GM12878 (cell line): ENCODE measurements around the gene VWA8.

ENCODE experiments used
- EP300 ChIP-seq, 2 experiments: fragments of 150-350 bp in 1 of 2; IDR thresholded peaks; 2 replicates each; pipeline ENCODE4 v1.6.1; 2011 to 2012; ENCODE audit warnings: low read depth in 2 of 2, low read length in 2 of 2, borderline replicate concordance in 1 of 2, improper control_type of control experiment in 1 of 2, inconsistent platforms in 1 of 2; ENCODE audit not compliant: control insufficient read depth in 1 of 2
- EZH2 ChIP-seq: IDR thresholded peaks from 2 replicates; pipeline ENCODE4 v1.6.1; 2012; ENCODE audit warnings: low read depth, mild to moderate bottlenecking, control low read depth, inconsistent platforms, low read length, borderline replicate concordance; ENCODE audit not compliant: control insufficient read depth
- POLR2A ChIP-seq: IDR thresholded peaks from 2 replicates; pipeline ENCODE4 v1.6.1; 2011; ENCODE audit warnings: low read depth, mild to moderate bottlenecking, low read length
- POLR2AphosphoS5 ChIP-seq: IDR thresholded peaks from 2 replicates; pipeline ENCODE4 v1.6.1; 2011; ENCODE audit warnings: mild to moderate bottlenecking, low read length, inconsistent platforms
- SP1 ChIP-seq: IDR thresholded peaks from one replicate; pipeline ENCODE4 v1.6.1; 2011; ENCODE audit warnings: low read depth, low read length

DNA sequence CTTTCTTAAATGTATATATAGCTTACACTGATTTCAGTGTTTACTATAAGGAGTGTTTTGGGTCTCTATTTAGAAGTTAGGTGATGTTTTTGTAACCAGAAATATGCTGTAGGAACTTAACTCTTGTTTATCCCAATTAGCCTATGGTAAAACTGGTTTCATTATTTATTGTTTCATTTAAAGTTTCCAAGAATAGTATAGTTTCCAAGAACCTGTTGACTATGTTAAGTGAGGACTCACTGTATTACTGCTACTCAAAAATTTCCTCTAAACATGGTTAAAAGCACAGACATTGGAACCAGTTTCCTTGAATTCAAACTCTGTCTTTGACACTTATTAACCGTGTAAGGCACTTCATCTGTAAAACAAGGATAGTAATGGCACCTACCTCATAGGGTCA is 316.2 kb downstream of the VWA8 start:
- TF ChIP-seq SP1 (no peak), EZH2 (no peak), EP300 (IDR thresholded peaks at IDR 0.05; ENCODE audit: borderline replicate concordance in 1 of 2, control insufficient read depth in 1 of 2, low read depth in 2 of 2, low read length in 2 of 2) (no peak), POLR2AphosphoS5 (no peak), POLR2A (no peak)
